Vagina (tissue), 2 donors: ENCODE measurements around the gene SMTNL2. TPM values are rescaled to one million over a fixed set of nuclear protein-coding genes. Genes with fewer than 3 reads are reported as not detected.

Experiments
- DNase-seq, 2 donors: peaks; one replicate each; pipeline ENCODE4 v3.0.0-alpha.2; 2017; ENCODE audit errors: extremely low spot score in 2 of 2
- H3K27ac ChIP-seq: fragments of 200-600 bp; sonication (generic); one replicate; pipeline ENCODE4 v1.5.1; 2019
- H3K27me3 ChIP-seq: fragments of 200-600 bp; sonication (generic); one replicate; pipeline ENCODE4 v1.5.1; 2019
- H3K36me3 ChIP-seq, 2 donors: fragments of 200-600 bp; sonication (generic); one replicate each; pipeline ENCODE4 v1.5.1; 2017 to 2019
- H3K4me1 ChIP-seq: fragments of 200-600 bp; sonication (generic); one replicate; pipeline ENCODE4 v1.5.1; 2019
- H3K4me3 ChIP-seq, 2 donors: fragments of 200-600 bp; sonication (generic); 1 replicate in 1 of 2; 2 replicates in 1 of 2; pipeline ENCODE4 v1.5.1; 2016 to 2019
- H3K9me3 ChIP-seq: fragments of 200-600 bp; sonication (generic); one replicate; pipeline ENCODE4 v1.5.1; 2019
- CTCF ChIP-seq, 3 experiments: fragments of 450-650 bp in 2 of 3; fragments of 200-600 bp in 1 of 3; sonication (generic) in 1 of 3; IDR thresholded peaks; one replicate each; pipeline ENCODE4 v1.5.1; 2017 to 2019; ENCODE audit warnings: antibody characterized with exemption in 3 of 3, mild to moderate bottlenecking in 2 of 3, moderate library complexity in 2 of 3
- POLR2A ChIP-seq, 2 donors: fragments of 450-650 bp; IDR thresholded peaks; one replicate each; pipeline ENCODE4 v1.6.1; 2017; ENCODE audit warnings: antibody characterized with exemption in 2 of 2, mild to moderate bottlenecking in 2 of 2, moderate library complexity in 2 of 2
- POLR2AphosphoS5 ChIP-seq, 2 donors: sonication (generic); formaldehyde crosslinking; IDR thresholded peaks; one replicate each; pipeline ENCODE4 v1.9.0; 2017; ENCODE audit warnings: antibody characterized with exemption in 2 of 2, mild to moderate bottlenecking in 2 of 2, low read depth in 1 of 2; ENCODE audit not compliant: insufficient read depth in 1 of 2
- intact Hi-C: fragments of 100-400 bp; cut with DNase I; formaldehyde crosslinking; loops from one replicate; pipeline ENCODE4 v1.15.1; 2023
- total RNA-seq: library from RNA; depleted of rRNA; stranded (reverse); fragments of >200 nt; gene quantifications from one replicate; pipeline ENCODE4 v1.2.3, GENCODE V29; 2016

SMTNL2 gene
- total RNA-seq, 1 donor from 2014 or later = 2.5 TPM

GRCh38 chr17:4631431-4631830 lies 47.1 kb downstream of the SMTNL2 start:
- TF ChIP-seq POLR2A (IDR thresholded peaks at IDR 0.05) = no peak
- no peak for TF ChIP-seq CTCF (IDR thresholded peaks at IDR 0.05)
- TF ChIP-seq POLR2AphosphoS5 (IDR thresholded peaks at IDR 0.05; ENCODE audit: insufficient read depth in 1 of 2, low read depth in 1 of 2) = no peak
- intact Hi-C loops = no loop called here
- Histone ChIP-seq H3K27me3 (no peaks in the 10 kb centered on the region), H3K27ac (no peak overlapping the region), H3K4me1 (no peaks in the 10 kb centered on the region), H3K4me3 (no peak overlapping the region), H3K36me3 (no peaks in the 10 kb centered on the region), H3K9me3 (no peaks in the 10 kb centered on the region)
- no peak for DNase-seq

- intact Hi-C loops = no loop called here
- Histone ChIP-seq H3K36me3 (no peaks in the 10 kb centered on the region), H3K27me3 (no peaks in the 10 kb centered on the region), H3K27ac (no peak overlapping the region), H3K9me3 (no peaks in the 10 kb centered on the region), H3K4me1 (no peaks in the 10 kb centered on the region), H3K4me3 (no peak overlapping the region)
- TF ChIP-seq POLR2AphosphoS5 (IDR thresholded peaks at IDR 0.05; ENCODE audit: insufficient read depth in 1 of 2, low read depth in 1 of 2) (no peak), POLR2A (IDR thresholded peaks at IDR 0.05) (no peak), CTCF (IDR thresholded peaks at IDR 0.05) (no peak)
- no peak for DNase-seq
Measured at GRCh38 chr17:4631836-4632580, 47.7 kb downstream of the SMTNL2 start.

- H3K4me3 ChIP-seq = no peak overlapping the region
- H3K27ac ChIP-seq = no peak overlapping the region
- DNase-seq = no peak
- no peaks in the 10 kb centered on the region for H3K27me3 ChIP-seq
- TF ChIP-seq POLR2A (IDR thresholded peaks at IDR 0.05) = no peak
- TF ChIP-seq POLR2AphosphoS5 (IDR thresholded peaks at IDR 0.05; ENCODE audit: insufficient read depth in 1 of 2, low read depth in 1 of 2) = no peak
- TF ChIP-seq CTCF (IDR thresholded peaks at IDR 0.05) = no peak
- H3K4me1 ChIP-seq = no peaks in the 10 kb centered on the region
- no peaks in the 10 kb centered on the region for H3K9me3 ChIP-seq
- H3K36me3 ChIP-seq = no peaks in the 10 kb centered on the region
- intact Hi-C loops = no loop called here
Measured at GRCh38 chr17:4632581-4632920, 48.2 kb downstream of the SMTNL2 start.

GRCh38 chr17:4633643-4634042 lies 49.3 kb downstream of the SMTNL2 start:
- no peak overlapping the region for H3K27ac ChIP-seq
- DNase-seq = no peak
- H3K9me3 ChIP-seq = no peaks in the 10 kb centered on the region
- H3K4me1 ChIP-seq = no peaks in the 10 kb centered on the region
- no peak overlapping the region for H3K4me3 ChIP-seq
- TF ChIP-seq POLR2AphosphoS5 (IDR thresholded peaks at IDR 0.05; ENCODE audit: insufficient read depth in 1 of 2, low read depth in 1 of 2) (no peak), CTCF (IDR thresholded peaks at IDR 0.05) (no peak), POLR2A (IDR thresholded peaks at IDR 0.05) (no peak)
- H3K36me3 ChIP-seq = no peaks in the 10 kb centered on the region
- intact Hi-C loops = no loop called here
- no peaks in the 10 kb centered on the region for H3K27me3 ChIP-seq

- TF ChIP-seq CTCF (IDR thresholded peaks at IDR 0.05) = no peak
- TF ChIP-seq POLR2AphosphoS5 (IDR thresholded peaks at IDR 0.05; ENCODE audit: insufficient read depth in 1 of 2, low read depth in 1 of 2) = no peak
- TF ChIP-seq POLR2A (IDR thresholded peaks at IDR 0.05) = no peak
- no peak overlapping the region for H3K4me3 ChIP-seq
- H3K36me3 ChIP-seq = no peaks in the 10 kb centered on the region
- H3K9me3 ChIP-seq = no peaks in the 10 kb centered on the region
- no peaks in the 10 kb centered on the region for H3K27me3 ChIP-seq
- H3K27ac ChIP-seq = no peak overlapping the region
- DNase-seq = no peak
- intact Hi-C loops = no loop called here
- peaks cover 5% of the 10 kb centered on the region for H3K4me1 ChIP-seq
Measured at GRCh38 chr17:4634976-4635375, 50.6 kb downstream of the SMTNL2 start.
